Measurements from ENCODE around the gene RFX1.

- no peak for TF ChIP-seq FOXA1 (IDR thresholded peaks at IDR 0.05; ENCODE audit: borderline replicate concordance)
- no peak for TF ChIP-seq ZNF23 (CRISPR knock-in tag; IDR thresholded peaks at IDR 0.05)
- TF ChIP-seq PRPF4 (IDR thresholded peaks at IDR 0.05; ENCODE audit: insufficient read depth, low read depth, low read length, poor library complexity, severe bottlenecking): no peak
These were observed 45.9 kb upstream of the RFX1 start for GRCh38 chr19:14051980-14052379.
